ENCODE results near the gene C19orf53.

C19orf53 gene

DNA sequence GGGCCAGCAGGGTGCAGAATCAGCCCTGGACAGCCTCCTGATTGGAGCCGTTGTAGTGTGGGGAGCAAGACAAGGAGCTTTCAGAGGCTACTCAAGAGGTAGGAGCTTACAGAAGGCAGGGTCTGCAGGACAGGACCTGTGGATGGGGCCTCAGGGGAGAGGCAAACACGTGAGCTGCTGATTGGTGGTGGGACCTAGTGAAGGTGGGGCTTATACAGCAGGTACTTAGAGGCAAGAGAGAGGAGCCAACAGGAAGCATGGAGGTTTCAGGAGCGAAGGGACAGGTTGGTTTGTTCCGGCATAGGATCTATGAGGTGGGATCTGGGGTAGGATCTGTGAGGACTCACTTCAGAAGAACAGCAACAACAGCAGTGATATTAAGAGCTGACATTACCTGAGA lies 53.4 kb downstream of the C19orf53 start:
- FAIRE-seq = no peak
